Activated T-helper 1 cell treated with anti-CD3 and anti-CD28 coated beads, Interleukin-12 subunit alpha, Interleukin-12 subunit beta, Interleukin-2, Interleukin-4 antibody, amounts not matched to agents 30 ng/mL and 10 ng/mL and 1 ng/mL, durations not matched to agents 14 hours and 24 hours and 36 hours (primary cell): ENCODE data around the gene FPGS. TPM values are rescaled to one million over a fixed set of nuclear protein-coding genes. Genes with fewer than 3 reads are reported as not detected.
A peak's percentile ranks its signal among the peaks of the same experiment; 100 is the strongest.

ENCODE experiments used
- DNase-seq: peaks from one replicate; pipeline ENCODE4 v3.0.0; 2021; ENCODE audit warnings: low spot score
- H3K27ac Mint-ChIP-seq: one replicate; pipeline ENCODE4 v1.8.0; 2021; ENCODE audit warnings: mild to moderate bottlenecking, mixed read lengths
- H3K27me3 Mint-ChIP-seq: one replicate; pipeline ENCODE4 v1.8.0; 2022; ENCODE audit warnings: mild to moderate bottlenecking, moderate library complexity, mixed read lengths; ENCODE audit not compliant: insufficient read depth
- H3K36me3 Mint-ChIP-seq: one replicate; pipeline ENCODE4 v1.8.0; 2021; ENCODE audit warnings: low read depth, mixed read lengths
- H3K4me1 Mint-ChIP-seq: one replicate; pipeline ENCODE4 v1.8.0; 2021; ENCODE audit warnings: low read depth, mixed read lengths
- H3K4me3 Mint-ChIP-seq: one replicate; pipeline ENCODE4 v1.8.0; 2021; ENCODE audit warnings: mild to moderate bottlenecking, moderate library complexity, mixed read lengths
- H3K9me3 Mint-ChIP-seq: one replicate; pipeline ENCODE4 v1.8.0; 2021; ENCODE audit warnings: mixed read lengths
- intact Hi-C: fragments of 100-400 bp; cut with micrococcal nuclease; formaldehyde crosslinking; loops from one replicate; pipeline ENCODE4 v1.15.1; 2024
- total RNA-seq: library from RNA; stranded (reverse); gene quantifications from 2 replicates; pipeline ENCODE4 v1.2.3, GENCODE V29; 2022

The FPGS gene
- total RNA-seq, 1 donor from 2014 or later: 130 TPM

DNA sequence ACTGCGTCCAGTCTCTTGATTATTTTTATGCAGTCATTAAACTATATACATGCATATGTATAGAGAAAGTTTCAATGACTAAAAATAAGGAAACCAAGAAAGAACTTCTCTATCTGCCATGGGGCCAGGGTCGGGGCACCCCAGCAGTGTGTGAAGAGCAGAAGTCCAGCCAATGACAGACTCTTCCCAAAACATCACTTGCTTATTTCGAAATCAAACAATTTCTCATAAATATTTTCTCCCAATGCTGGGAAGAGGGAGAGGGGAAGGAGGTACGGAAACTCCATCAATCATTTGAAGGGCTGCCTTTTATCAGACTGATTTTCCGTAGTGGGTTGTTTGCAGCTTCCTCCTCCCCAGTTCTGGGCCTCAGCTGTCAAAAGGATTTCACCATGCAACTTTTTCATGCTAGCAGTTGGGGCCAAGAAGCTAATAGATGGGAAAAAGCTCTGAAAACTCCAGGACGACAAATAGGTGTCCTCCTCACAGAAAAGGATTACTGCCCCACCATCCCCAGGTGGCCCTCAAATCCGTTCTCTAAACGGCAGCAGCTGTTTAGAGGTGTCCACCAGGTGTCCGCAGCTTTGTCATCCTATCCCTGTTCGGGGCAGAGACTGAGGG is 617 bp upstream of the FPGS start:
- H3K4me3 Mint-ChIP-seq: peak overlapping the region; percentile 82
- H3K36me3 Mint-ChIP-seq: peaks cover 10% of the 10 kb centered on the region
- peaks cover 2% of the 10 kb centered on the region for H3K27me3 Mint-ChIP-seq
- intact Hi-C loops: loop anchor here (1.0 to 2.0 kb wide), 5 partner anchors 16 to 115 kb away; partner anchors contain the start of genes CDK9, ST6GALNAC4 and TOR2A
- peak overlapping the region; percentile 67 for H3K27ac Mint-ChIP-seq
- no peaks in the 10 kb centered on the region for H3K9me3 Mint-ChIP-seq
- peaks cover 24% of the 10 kb centered on the region for H3K4me1 Mint-ChIP-seq
- no peak for DNase-seq

DNA sequence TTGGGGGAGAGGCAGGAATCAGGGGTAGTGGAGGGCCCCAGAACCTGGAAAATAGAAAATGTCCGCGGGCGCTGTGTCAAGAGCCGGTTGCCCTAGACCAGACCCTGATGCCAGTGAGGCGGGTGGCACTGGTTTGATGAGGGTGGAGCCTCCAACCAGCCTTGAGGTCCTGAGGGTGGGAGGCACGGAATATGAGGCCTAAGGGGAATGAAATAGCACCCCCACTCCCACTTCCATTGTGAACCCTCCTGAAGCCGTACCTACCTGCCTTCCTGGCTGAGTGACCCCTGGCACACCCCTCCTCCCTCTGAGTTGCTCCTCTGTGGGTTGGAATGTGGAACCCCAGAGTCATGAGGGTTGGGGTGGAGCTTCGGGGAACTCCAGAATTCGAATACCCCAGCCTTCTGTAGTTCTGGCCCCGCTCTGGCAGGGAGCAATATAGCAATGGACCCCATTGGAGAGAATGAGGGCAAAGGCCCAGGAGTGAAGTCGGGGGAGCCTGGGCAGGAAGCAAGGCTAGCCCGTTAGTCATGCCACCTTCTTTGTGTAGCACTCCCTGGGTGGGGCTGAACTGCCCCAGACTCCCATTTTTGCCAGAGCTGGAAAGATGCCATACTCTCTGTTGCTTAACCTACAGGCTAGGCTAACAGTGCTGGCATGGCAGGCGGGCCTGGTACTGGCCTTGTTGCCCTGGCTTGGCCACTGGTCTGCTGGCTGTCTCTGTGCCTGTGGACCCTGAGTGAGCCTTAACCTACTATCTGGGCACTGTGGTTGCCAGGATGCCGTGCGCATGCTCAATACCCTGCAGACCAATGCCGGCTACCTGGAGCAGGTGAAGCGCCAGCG is 1.0 kb downstream of the FPGS start:
- DNase-seq: no peak
- intact Hi-C loops: loop anchor here (2.0 kb wide), 2 partner anchors 67 to 113 kb away; partner anchors contain the start of gene ST6GALNAC4
- peak overlapping the region; percentile 97 for H3K4me3 Mint-ChIP-seq
- peak overlapping the region; percentile 93 for H3K27ac Mint-ChIP-seq
- H3K27me3 Mint-ChIP-seq: no peaks in the 10 kb centered on the region
- no peaks in the 10 kb centered on the region for H3K9me3 Mint-ChIP-seq
- peaks cover 19% of the 10 kb centered on the region for H3K36me3 Mint-ChIP-seq
- H3K4me1 Mint-ChIP-seq: peaks cover 9% of the 10 kb centered on the region

DNA sequence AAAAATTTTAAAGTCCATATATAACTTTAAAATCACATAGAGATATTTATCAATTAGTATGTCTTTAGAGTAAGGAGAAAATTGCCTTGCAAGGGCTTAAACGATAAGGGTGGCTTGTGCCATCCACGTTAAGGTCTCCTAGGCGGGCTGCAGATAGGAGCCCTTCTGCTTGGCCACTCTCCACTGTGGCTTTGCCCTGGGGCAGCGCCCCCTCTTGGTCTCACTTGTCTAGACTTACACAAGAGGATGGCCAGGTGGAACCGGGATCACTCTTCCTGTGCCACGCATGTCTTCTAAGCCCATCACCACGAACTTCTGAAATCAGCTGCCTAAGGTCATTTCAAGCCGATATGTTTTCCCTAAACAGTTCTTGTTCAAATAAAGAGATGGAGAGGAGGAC is 2.9 kb downstream of the FPGS start:
- Mint-ChIP-seq H3K36me3 (peaks cover 28% of the 10 kb centered on the region), H3K9me3 (no peaks in the 10 kb centered on the region), H3K27ac (peak overlapping the region; percentile 70), H3K4me1 (peaks cover 9% of the 10 kb centered on the region), H3K27me3 (no peaks in the 10 kb centered on the region), H3K4me3 (peak overlapping the region; percentile 45)
- no peak for DNase-seq
- intact Hi-C loops: no loop called here

DNA sequence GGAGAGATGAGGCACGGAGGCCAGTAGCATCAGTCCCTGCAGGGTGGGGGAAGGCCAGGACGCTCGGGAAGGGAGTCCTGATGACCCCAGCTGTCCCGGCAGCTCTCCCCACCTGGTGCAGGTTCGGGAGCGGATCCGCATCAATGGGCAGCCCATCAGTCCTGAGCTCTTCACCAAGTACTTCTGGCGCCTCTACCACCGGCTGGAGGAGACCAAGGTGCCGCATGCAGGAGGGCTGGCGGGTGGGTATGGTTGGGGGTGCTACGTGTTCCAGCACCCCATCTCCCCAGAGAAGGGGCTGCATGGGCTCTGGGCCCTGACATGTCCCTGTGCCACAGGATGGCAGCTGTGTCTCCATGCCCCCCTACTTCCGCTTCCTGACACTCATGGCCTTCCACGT is 4.2 kb downstream of the FPGS start:
- Mint-ChIP-seq H3K36me3 (peaks cover 30% of the 10 kb centered on the region), H3K9me3 (no peaks in the 10 kb centered on the region), H3K27ac (no peak overlapping the region), H3K27me3 (no peaks in the 10 kb centered on the region), H3K4me1 (peaks cover 4% of the 10 kb centered on the region), H3K4me3 (no peak overlapping the region)
- DNase-seq: no peak
- intact Hi-C loops: no loop called here

DNA sequence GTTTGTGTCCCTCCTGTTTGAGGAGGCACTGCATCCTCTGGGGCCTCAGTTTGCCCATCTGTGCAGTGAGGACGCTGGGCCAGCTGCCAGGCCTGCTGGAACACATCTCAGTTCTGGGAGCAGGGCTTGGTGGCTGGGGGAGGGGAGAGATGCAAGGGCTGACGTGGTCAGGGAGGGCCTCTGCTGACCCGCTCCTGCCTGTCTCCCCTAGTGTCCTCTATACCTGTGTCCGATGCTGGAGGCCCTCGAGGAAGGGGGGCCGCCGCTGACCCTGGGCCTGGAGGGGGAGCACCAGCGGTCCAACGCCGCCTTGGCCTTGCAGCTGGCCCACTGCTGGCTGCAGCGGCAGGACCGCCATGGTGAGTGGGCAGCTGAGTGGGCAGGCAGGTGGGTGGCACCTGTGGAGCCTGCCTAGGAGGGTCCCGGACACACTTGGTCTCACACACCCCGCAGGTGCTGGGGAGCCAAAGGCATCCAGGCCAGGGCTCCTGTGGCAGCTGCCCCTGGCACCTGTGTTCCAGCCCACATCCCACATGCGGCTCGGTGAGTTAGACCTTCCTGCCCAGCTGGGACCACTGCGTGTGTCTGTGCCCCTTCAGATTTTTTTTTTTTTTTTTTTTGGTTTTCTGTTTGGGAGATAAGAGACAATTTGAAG is 5.8 kb downstream of the FPGS start:
- no peak overlapping the region for H3K4me3 Mint-ChIP-seq
- H3K27me3 Mint-ChIP-seq: no peaks in the 10 kb centered on the region
- intact Hi-C loops: no loop called here
- no peaks in the 10 kb centered on the region for H3K4me1 Mint-ChIP-seq
- H3K27ac Mint-ChIP-seq: no peak overlapping the region
- no peak for DNase-seq
- peaks cover 27% of the 10 kb centered on the region for H3K36me3 Mint-ChIP-seq
- H3K9me3 Mint-ChIP-seq: no peaks in the 10 kb centered on the region

DNA sequence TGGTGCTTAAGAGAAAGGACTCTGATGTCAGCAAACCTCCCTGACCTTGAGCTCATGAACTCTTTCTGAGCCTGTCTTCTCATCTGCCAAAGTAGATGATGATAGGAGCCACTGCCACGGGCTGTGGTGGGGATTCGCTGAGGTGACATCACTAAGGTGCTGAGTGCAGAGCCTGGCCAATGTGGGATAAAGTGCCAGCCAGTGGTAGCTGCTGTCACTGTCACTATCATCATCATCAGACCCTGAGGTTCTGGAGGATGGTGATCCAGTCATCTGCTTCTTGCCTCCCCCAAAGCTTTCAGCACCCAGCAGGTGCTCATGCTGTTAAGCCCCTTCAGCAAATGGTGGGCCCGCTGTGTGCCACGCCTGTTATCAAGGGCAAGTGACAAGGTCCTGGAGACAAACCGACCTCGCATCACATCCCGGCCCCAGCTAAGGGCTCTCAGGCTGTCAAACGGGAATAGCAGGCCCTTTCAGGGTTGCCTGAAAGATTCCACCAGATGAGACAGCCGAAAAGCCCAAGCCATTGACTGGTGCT is 6.4 kb downstream of the FPGS start:
- intact Hi-C loops: no loop called here
- Mint-ChIP-seq H3K4me3 (no peak overlapping the region), H3K36me3 (peaks cover 27% of the 10 kb centered on the region), H3K27me3 (no peaks in the 10 kb centered on the region), H3K27ac (no peak overlapping the region), H3K4me1 (no peaks in the 10 kb centered on the region), H3K9me3 (no peaks in the 10 kb centered on the region)
- DNase-seq: no peak

DNA sequence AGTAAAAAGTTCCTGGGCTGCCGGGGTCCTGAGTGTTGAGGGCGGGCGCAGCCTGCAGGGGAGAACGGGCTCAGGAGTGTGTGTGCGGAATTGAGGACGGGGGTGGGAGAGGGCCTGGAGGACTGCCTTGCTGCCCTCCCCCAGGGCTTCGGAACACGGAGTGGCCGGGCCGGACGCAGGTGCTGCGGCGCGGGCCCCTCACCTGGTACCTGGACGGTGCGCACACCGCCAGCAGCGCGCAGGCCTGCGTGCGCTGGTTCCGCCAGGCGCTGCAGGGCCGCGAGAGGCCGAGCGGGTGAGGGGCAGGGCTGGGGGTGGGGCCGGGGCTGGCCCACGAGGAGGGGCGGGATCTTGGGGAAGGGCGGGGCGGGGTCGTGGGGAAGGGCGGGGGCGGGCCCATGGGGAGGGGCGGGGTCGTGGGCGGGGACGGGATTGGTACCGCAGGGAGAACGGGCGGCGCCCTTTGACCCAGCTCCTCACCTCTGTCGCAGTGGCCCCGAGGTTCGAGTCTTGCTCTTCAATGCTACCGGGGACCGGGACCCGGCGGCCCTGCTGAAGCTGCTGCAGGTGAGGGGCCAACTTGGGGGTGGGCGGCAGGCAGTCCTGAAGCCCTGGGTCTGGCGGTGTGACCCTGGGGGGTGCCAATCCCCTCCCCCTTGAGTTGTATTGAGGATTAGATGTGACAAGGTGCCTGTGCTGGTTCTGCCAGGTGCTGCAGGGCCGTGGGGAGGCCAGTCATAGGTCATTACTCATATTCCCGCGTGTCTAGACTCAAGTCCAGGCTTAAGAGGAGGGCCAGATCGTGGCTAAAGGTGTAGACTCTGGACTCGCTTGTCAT is 7.1 kb downstream of the FPGS start:
- no peaks in the 10 kb centered on the region for H3K27me3 Mint-ChIP-seq
- H3K27ac Mint-ChIP-seq: no peak overlapping the region
- no peak overlapping the region for H3K4me3 Mint-ChIP-seq
- DNase-seq: no peak
- H3K9me3 Mint-ChIP-seq: no peaks in the 10 kb centered on the region
- H3K36me3 Mint-ChIP-seq: peaks cover 27% of the 10 kb centered on the region
- no peaks in the 10 kb centered on the region for H3K4me1 Mint-ChIP-seq
- intact Hi-C loops: no loop called here

DNA sequence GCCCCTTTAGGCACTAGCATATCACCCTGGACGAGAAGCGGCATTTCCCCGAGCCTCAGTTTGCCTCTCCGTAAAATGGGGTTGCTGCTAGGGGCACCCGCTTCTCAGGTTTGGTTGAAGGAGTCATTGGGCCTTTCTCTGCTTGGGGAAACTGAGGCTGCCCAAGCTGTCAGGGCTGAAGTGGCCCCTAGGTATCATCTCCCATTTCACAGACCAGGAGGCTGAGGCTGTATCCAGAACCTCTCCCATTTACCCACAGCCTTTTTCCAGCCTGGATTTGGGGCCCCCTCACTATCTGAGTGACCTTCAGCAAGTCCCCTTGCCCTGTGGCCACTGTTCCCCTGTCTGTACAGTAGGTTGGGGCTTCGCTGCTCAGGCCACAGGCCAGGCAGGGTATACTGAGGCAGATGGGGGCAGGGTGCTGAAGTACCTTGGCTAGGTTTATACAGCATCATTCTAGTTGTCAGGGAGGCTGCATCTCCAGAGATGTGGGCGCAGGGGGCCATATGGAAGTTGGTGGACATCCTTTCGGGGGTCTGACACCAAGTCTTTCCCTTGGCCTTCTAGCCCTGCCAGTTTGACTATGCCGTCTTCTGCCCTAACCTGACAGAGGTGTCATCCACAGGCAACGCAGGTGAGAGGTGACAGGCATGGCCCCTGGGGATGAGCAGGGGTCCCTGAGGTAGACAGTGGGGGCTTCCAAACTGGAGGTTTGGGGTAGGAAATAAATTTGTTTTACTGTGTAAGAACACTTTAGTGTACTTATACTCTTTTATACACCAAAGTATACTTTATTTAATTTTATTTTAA is 7.9 kb downstream of the FPGS start:
- H3K27me3 Mint-ChIP-seq: no peaks in the 10 kb centered on the region
- no peak overlapping the region for H3K4me3 Mint-ChIP-seq
- no peak overlapping the region for H3K27ac Mint-ChIP-seq
- no peaks in the 10 kb centered on the region for H3K4me1 Mint-ChIP-seq
- DNase-seq: no peak
- H3K36me3 Mint-ChIP-seq: peaks cover 27% of the 10 kb centered on the region
- H3K9me3 Mint-ChIP-seq: no peaks in the 10 kb centered on the region
- intact Hi-C loops: no loop called here

DNA sequence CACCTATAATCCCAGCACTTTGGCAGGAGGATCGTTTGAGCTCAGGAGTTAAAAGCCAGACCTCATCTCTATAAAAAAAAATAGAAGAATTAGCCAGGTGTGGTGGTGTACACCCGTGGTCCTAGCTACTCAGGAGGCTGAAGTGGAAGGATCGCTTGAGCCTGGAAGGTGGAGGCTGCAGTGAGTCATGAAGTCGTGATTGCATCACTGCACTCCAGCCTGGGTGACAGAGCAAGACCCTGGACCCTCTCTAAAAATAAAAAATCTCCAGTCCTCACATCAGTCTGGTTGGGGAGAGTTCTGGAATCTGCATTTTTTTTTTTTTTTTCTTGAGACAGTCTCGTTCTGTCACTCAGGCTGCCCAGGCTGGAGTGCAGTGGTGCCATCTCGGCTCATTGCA is 9.3 kb downstream of the FPGS start:
- Mint-ChIP-seq H3K27me3 (no peaks in the 10 kb centered on the region), H3K36me3 (peaks cover 21% of the 10 kb centered on the region), H3K4me1 (no peaks in the 10 kb centered on the region), H3K4me3 (no peak overlapping the region), H3K27ac (no peak overlapping the region), H3K9me3 (no peaks in the 10 kb centered on the region)
- no peak for DNase-seq
- intact Hi-C loops: no loop called here

DNA sequence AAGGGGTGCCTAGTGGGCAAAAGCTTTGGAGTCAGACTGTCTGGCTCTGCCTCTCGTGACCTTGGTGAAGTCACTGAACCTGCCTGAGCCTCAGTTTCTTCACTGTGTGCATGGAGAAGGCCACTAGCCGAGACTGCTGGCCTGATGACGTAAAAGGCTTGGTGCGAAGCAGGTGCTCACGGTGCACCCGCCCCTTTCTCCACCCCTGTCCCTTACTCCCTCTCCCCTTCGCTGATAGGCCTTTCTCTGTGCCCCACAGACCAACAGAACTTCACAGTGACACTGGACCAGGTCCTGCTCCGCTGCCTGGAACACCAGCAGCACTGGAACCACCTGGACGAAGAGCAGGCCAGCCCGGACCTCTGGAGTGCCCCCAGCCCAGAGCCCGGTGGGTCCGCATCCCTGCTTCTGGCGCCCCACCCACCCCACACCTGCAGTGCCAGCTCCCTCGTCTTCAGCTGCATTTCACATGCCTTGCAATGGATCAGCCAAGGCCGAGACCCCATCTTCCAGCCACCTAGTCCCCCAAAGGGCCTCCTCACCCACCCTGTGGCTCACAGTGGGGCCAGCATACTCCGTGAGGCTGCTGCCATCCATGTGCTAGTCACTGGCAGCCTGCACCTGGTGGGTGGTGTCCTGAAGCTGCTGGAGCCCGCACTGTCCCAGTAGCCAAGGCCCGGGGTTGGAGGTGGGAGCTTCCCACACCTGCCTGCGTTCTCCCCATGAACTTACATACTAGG is 10.4 kb downstream of the FPGS start:
- Mint-ChIP-seq H3K27me3 (no peaks in the 10 kb centered on the region), H3K9me3 (no peaks in the 10 kb centered on the region), H3K27ac (no peak overlapping the region), H3K4me3 (no peak overlapping the region), H3K4me1 (no peaks in the 10 kb centered on the region), H3K36me3 (peaks cover 19% of the 10 kb centered on the region)
- DNase-seq: no peak
- intact Hi-C loops: no loop called here

DNA sequence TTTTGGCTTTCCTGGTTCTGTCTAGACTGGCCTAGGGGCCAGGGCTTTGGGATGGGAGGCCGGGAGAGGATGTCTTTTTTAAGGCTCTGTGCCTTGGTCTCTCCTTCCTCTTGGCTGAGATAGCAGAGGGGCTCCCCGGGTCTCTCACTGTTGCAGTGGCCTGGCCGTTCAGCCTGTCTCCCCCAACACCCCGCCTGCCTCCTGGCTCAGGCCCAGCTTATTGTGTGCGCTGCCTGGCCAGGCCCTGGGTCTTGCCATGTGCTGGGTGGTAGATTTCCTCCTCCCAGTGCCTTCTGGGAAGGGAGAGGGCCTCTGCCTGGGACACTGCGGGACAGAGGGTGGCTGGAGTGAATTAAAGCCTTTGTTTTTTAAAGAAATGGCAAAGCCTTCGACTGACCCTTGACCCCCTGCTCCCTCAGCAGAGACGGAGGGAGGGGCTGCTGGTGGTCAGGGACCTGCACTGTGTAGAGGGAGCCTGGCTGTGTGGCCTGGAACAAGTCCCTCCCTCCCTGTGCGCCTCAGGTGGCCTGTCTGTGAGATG is 11.1 kb downstream of the FPGS start:
- H3K27ac Mint-ChIP-seq: no peak overlapping the region
- H3K9me3 Mint-ChIP-seq: no peaks in the 10 kb centered on the region
- no peak for DNase-seq
- peaks cover 21% of the 10 kb centered on the region for H3K36me3 Mint-ChIP-seq
- H3K4me3 Mint-ChIP-seq: no peak overlapping the region
- intact Hi-C loops: no loop called here
- no peaks in the 10 kb centered on the region for H3K27me3 Mint-ChIP-seq
- no peaks in the 10 kb centered on the region for H3K4me1 Mint-ChIP-seq
